Fibroblast of pulmonary artery (primary cell): Measurements from ENCODE around the gene CNOT10.
A peak's percentile ranks its signal among the peaks of the same experiment; 100 is the strongest.
"Not testable (repeated sequence)": the region's sequence is repeated elsewhere in the genome, so short reads cannot be mapped to it uniquely, and the experiment has no call there.

Experiments used
- DNase-seq: peaks from one replicate; pipeline ENCODE4 v3.0.0-alpha.2; 2010; ENCODE audit warnings: low read depth
- H3K4me3 ChIP-seq: replicated peaks from 2 replicates; pipeline ENCODE4 v1.5.1; 2011; ENCODE audit warnings: low read depth, mild to moderate bottlenecking, control low read depth, low read length, moderate library complexity
- CTCF ChIP-seq: IDR thresholded peaks from 2 replicates; pipeline ENCODE4 v1.5.1; 2011; ENCODE audit warnings: mild to moderate bottlenecking, control low read depth, low read length, inconsistent platforms; ENCODE audit errors: missing control alignments

Gene CNOT10

GRCh38 chr3:32733631-32734229 is 48.7 kb downstream of the CNOT10 start:
- DNase-seq = peak; percentile 62
- peak; percentile 75 for TF ChIP-seq CTCF

GRCh38 chr3:32734756-32735155 is 49.8 kb downstream of the CNOT10 start:
- no peak overlapping the region for H3K4me3 ChIP-seq
- DNase-seq = no peak
- no peak for TF ChIP-seq CTCF

More at GRCh38 chr3:32733631-32734229, 48.7 kb downstream of the CNOT10 start:
- no peak overlapping the region for H3K4me3 ChIP-seq

GRCh38 chr3:32743470-32743869 is 58.5 kb downstream of the CNOT10 start:
- DNase-seq, H3K4me3 ChIP-seq: not testable (repeated sequence)

- DNase-seq = peak; percentile 80
- TF ChIP-seq CTCF = no peak
- H3K4me3 ChIP-seq = no peak overlapping the region
Measured at GRCh38 chr3:32743934-32744333, 58.9 kb downstream of the CNOT10 start.

GRCh38 chr3:32751377-32751776 is 66.4 kb downstream of the CNOT10 start:
- no peak for TF ChIP-seq CTCF
- no peak overlapping the region for H3K4me3 ChIP-seq
- DNase-seq = no peak

GRCh38 chr3:32755761-32756160 is 70.8 kb downstream of the CNOT10 start:
- no peak overlapping the region for H3K4me3 ChIP-seq
- no peak for DNase-seq
- no peak for TF ChIP-seq CTCF

- DNase-seq = no peak
- TF ChIP-seq CTCF = no peak
- no peak overlapping the region for H3K4me3 ChIP-seq
Measured at GRCh38 chr3:32757618-32758374, 72.8 kb downstream of the CNOT10 start.
